ENCODE results near the gene PARL. TPM values are rescaled to one million over a fixed set of nuclear protein-coding genes. Genes with fewer than 3 reads are reported as not detected.
A peak's percentile ranks its signal among the peaks of the same experiment; 100 is the strongest.

The PARL gene
- total and polyA plus RNA-seq, 9 donors = 32.7 to 65.0 (median 55.6) TPM

- H3K9me3 ChIP-seq = no peaks in the 10 kb centered on the region
- intact Hi-C loops (cut with DNase I) = no loop called here
- WGBS, 3 donors = 70 to 84% (median 80%) methylated on average over 14 of the region's 14 CpGs
- no peak for DNase-seq
- TF ChIP-seq POLR2A (IDR thresholded peaks at IDR 0.05) = no peak
- peaks cover 5% of the 10 kb centered on the region for H3K4me1 ChIP-seq (ENCODE audit: insufficient read depth)
- no peak overlapping the region for H3K27ac ChIP-seq
- no peak overlapping the region for H3K4me3 ChIP-seq
- H3K36me3 ChIP-seq = no peaks in the 10 kb centered on the region
- H3K27me3 ChIP-seq = no peaks in the 10 kb centered on the region
Observed at GRCh38 chr3:183826448-183827250, 58.0 kb downstream of the PARL start.

GRCh38 chr3:183825456-183826161 is 59.1 kb downstream of the PARL start, which contains the start of gene MAP6D1:
Gene MAP6D1, minus strand, starts transcription at chr3:183825577. Its CDS starts 30 bp downstream, at chr3:183825547.
- no peaks in the 10 kb centered on the region for H3K9me3 ChIP-seq
- 1 to 5% (median 3%) methylated on average over 14 to 69 of the region's 69 CpGs for WGBS, 3 donors
- peaks cover 5% of the 10 kb centered on the region for H3K4me1 ChIP-seq (ENCODE audit: insufficient read depth)
- intact Hi-C loops (cut with DNase I) = no loop called here
- DNase-seq = peak in 2 of 5 donors; percentile 54 to 58
- peak within 1 kb of the TSS; percentile 44 for H3K4me3 ChIP-seq
- TF ChIP-seq EP300 (IDR thresholded peaks at IDR 0.05) = no peak
- no peak for TF ChIP-seq POLR2A (IDR thresholded peaks at IDR 0.05)
- TF ChIP-seq CTCF (IDR thresholded peaks at IDR 0.05) = no peak
- H3K27ac ChIP-seq = no peak within 1 kb of the TSS
- no peaks in the 10 kb centered on the region for H3K36me3 ChIP-seq
- H3K27me3 ChIP-seq = no peaks in the 10 kb centered on the region

DNA sequence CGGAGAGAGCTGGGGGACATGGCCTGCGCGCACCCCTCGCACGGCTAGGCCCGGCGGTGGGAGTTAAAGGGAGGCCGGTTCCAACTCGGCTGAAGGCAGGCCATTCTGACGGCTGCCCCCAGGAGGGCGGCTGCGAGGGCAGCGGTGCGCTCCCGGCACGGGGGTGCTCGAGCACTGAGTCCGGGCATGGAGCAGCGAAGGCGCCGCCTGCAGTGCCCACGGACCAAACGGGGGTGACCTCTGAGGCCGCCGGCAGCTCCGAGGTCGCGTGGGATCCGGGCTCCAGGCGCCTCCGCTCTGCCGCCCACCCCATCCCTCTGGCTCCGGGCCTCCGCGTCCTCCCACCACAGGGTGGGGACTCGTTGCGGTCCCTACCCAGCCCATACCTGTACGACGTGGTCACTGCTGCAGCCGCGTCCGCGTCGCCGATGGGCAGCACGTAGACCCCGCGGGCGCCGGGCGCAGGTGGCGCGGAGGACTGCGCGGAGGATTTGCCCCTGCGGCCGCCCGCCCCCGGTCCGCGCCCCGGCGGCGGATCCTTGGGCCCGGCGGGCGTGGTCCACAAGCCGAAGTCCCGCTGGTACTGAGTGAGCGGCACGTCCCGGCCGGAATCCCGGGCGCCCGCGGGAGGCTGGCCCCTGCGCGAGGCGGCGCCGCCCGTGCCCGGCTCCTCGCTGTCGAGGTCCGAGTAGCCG is 59.8 kb downstream of the PARL start:
- intact Hi-C loops (cut with DNase I) = no loop called here
- no peak for DNase-seq

GRCh38 chr3:183823963-183824362 is 60.7 kb downstream of the PARL start:
- no peak overlapping the region for H3K4me3 ChIP-seq
- no peaks in the 10 kb centered on the region for H3K27me3 ChIP-seq
- no peak for TF ChIP-seq CTCF (IDR thresholded peaks at IDR 0.05)
- TF ChIP-seq POLR2A (IDR thresholded peaks at IDR 0.05) = no peak
- no peak for TF ChIP-seq EP300 (IDR thresholded peaks at IDR 0.05)
- peaks cover 5% of the 10 kb centered on the region for H3K4me1 ChIP-seq (ENCODE audit: insufficient read depth)
- no peak for DNase-seq
- intact Hi-C loops (cut with DNase I) = no loop called here
- H3K27ac ChIP-seq = no peak overlapping the region
- no peaks in the 10 kb centered on the region for H3K36me3 ChIP-seq
- H3K9me3 ChIP-seq = no peaks in the 10 kb centered on the region
- WGBS, 3 donors = 84 to 87% (median 86%) methylated on average over 5 of the region's 5 CpGs

More for the DNA sequence above, 59.8 kb downstream of the PARL start:
- H3K27me3 ChIP-seq = no peaks in the 10 kb centered on the region
- H3K27ac ChIP-seq = no peak overlapping the region
- H3K4me3 ChIP-seq = peak overlapping the region; percentile 44
- 1 to 2% (median 1%) methylated on average over 20 to 88 of the region's 88 CpGs for WGBS, 3 donors
- peaks cover 5% of the 10 kb centered on the region for H3K4me1 ChIP-seq (ENCODE audit: insufficient read depth)
- TF ChIP-seq EP300 (IDR thresholded peaks at IDR 0.05) = no peak
- H3K9me3 ChIP-seq = no peaks in the 10 kb centered on the region
- no peaks in the 10 kb centered on the region for H3K36me3 ChIP-seq

DNA sequence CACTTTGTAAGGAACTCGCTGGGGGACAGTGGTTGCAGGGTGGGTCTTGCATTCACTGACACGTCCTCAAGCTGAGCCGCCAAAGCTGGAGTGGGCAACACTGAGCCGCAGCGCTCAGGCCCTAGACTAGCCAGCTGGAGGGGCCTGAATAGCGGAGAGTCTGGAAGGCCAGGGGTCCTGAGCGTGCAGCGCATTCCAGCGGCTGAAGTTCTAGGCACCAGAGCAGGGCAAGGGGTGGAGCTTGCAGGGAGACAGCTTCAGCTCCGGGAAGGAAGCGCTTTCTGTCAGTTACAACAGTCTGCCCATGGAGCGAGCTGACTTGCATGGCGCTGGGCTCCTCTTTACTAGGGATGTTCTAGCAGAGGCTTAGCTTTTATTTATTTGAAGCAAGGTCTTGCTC is 62.0 kb downstream of the PARL start:
- intact Hi-C loops (cut with DNase I) = no loop called here
- H3K27me3 ChIP-seq = no peaks in the 10 kb centered on the region
- H3K4me3 ChIP-seq = no peak overlapping the region
- WGBS, 3 donors = 78 to 86% (median 78%) methylated on average over 13 of the region's 13 CpGs
- H3K9me3 ChIP-seq = no peaks in the 10 kb centered on the region
- H3K36me3 ChIP-seq = no peaks in the 10 kb centered on the region
- TF ChIP-seq CTCF (IDR thresholded peaks at IDR 0.05) (no peak), POLR2A (IDR thresholded peaks at IDR 0.05) (no peak), EP300 (IDR thresholded peaks at IDR 0.05) (no peak)
- peaks cover 5% of the 10 kb centered on the region for H3K4me1 ChIP-seq (ENCODE audit: insufficient read depth)
- no peak overlapping the region for H3K27ac ChIP-seq
- DNase-seq = no peak
